ENCODE measurements around the gene ATP5ME.
A peak's percentile ranks its signal among the peaks of the same experiment; 100 is the strongest.
"Not testable (repeated sequence)": the region's sequence is repeated elsewhere in the genome, so short reads cannot be mapped to it uniquely, and the experiment has no call there.

ATP5ME gene, protein sequence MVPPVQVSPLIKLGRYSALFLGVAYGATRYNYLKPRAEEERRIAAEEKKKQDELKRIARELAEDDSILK

GRCh38 chr4:674172-675035, at the start of gene ATP5ME, which contains the start of gene MYL5:
Gene ATP5ME (minus strand): TSS chr4:674276. CDS start chr4:674247, 29 bp downstream.
Gene MYL5 (plus strand): TSS chr4:674542. CDS start chr4:678027, 3,485 bp downstream.
- DNase-seq = peak; percentile 98

- DNase-seq = no peak
These were observed 48.8 kb upstream of the ATP5ME start for GRCh38 chr4:722851-723360.

- no peak for DNase-seq
These were observed 48.2 kb upstream of the ATP5ME start for GRCh38 chr4:722169-722725.

DNA sequence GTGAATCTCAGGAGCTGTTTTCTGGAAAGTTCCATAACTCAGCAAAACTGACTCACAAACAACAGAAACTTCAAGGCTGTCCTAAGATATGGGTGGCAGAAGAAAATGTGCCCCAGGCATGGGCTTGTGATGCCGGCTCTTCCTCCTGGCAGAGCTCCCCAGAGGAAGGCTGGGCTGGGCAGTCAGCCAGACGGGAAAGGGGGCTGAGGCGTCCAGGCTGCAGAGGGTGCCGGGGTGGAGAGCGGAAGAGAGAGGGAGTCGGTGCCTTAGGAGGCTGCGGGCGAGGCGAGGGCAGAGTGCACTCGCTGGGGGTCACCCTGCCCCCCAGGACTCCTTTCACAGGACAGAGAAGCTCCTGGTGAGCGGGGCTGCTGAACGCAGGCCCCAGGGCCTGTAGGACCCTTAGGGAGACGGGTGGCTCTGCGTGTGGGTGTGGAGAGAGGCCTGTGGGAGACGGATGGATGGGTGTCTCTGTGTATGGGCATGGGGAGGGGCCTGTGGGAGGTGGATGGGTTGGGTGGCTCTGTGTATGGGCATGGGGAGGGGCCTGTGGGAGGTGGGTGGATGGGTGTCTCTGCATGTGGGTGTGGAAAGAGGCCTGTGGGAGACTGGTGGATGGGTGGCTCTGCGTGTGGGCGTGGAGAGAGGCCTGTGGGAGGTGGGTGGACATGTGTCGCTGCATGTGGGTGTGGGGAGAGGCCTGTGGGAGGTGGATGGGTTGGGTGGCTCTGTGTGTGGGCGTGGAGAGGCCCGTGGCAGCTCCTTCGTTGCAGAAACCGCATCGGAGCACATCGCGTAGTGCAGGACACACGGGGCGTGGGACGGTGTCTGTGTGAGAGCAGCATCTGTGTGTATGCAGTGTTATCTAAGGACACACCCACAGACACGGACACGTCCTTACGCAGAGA, 47.4 kb upstream of the ATP5ME start:
- no peak for DNase-seq

DNA sequence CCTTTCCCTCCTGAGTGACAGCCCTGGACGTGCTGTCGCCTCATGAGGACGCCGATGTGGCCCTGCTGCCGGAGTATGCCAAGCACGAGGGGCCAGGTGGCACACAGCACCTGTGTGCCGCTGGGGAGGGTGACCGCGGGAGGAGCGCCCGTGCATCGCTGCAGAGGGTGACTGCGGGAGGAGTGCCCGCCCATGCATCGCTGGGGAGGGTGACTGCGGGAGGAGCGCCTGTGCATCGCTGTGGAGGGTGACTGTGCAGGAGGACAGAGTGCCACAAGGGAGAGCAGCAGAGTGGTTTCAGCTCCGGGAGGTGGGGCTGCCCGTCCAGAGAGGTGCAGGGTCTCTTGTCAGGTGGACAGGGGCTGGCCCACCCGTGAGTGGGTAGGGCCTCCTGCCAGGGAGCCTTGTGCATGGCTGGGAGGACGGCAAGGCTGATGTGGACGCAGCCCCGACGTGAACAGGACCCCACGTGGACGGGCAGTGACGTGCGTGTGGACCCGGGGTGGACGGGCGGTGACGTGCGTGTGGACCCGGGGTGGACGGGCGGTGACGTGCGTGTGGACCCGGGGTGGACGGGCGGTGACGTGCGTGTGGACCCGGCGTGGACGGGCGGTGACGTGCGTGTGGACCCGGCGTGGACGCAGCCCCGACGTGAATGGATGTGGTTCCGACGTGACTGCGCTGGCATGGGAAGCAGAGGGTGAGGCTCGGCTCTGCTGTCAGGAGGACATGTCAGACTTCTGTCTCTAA, 46.2 kb upstream of the ATP5ME start:
- DNase-seq = no peak

DNA sequence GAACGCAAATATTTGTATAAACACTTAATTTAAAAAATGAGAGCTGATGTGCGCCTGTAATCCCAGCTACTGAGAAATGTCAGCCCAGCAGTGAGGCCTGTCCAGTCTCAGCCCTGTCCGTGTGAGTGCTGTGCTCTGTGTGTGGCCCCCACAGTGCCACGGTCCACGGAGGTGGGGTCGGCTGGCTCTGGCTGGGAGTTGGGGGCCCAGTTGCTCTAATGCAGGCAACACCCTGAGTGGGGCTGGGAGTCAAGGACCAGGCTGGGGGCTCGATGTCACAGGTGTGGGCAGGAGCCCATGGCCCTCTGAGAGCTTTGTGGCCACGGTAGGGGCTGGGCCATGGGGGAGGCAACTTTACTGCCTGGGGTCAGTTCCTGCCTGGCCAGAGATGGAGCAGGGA, 44.4 kb upstream of the ATP5ME start:
- no peak for DNase-seq

- DNase-seq = no peak
These were observed 43.7 kb upstream of the ATP5ME start for GRCh38 chr4:717601-718320.

GRCh38 chr4:714087-714486, 40.0 kb upstream of the ATP5ME start:
- DNase-seq = no peak

- no peak for DNase-seq
These were observed 39.0 kb upstream of the ATP5ME start for GRCh38 chr4:712916-713632.

DNA sequence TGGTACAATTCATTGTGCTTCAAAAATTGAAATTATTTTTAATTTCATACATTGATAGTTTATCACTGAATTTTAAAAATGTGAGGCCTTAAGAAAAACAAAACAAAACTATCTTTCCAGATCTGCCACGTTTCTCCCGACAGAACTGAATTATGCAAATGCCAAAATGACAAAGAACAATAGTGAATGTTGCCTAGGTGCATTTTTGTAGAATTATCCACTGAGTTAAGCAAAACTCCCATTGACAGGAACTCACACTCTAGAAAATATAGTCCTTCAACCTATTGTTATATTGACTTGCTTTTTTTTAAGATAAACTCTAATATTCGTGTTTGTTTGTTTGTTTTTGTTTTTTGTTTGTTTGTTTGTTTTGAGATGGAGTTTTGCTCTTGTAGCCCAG, 38.0 kb upstream of the ATP5ME start:
- DNase-seq = no peak

- no peak for DNase-seq
These were observed 36.8 kb upstream of the ATP5ME start for GRCh38 chr4:710916-711315.

DNA sequence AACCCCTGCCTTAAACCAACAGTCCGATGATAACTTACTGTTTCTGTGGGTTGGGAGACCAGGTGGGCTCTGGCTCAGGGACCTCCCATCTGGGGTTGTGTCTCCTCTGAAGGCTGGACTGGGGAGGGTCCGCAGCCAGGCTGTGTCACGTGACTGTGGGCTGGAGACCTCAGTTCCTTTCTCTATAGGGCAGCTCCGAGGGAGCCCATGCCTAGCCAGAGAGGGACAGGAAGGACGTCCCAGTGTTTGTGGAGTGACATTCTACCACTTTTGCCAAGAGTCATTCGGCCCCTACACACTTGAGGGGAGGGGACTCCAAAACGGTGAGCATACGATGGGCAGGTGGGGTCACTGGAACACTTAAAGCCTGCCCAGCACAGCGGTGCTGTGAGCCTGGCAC, 36.0 kb upstream of the ATP5ME start:
- no peak for DNase-seq

GRCh38 chr4:709348-709747, 35.3 kb upstream of the ATP5ME start:
- no peak for DNase-seq

DNA sequence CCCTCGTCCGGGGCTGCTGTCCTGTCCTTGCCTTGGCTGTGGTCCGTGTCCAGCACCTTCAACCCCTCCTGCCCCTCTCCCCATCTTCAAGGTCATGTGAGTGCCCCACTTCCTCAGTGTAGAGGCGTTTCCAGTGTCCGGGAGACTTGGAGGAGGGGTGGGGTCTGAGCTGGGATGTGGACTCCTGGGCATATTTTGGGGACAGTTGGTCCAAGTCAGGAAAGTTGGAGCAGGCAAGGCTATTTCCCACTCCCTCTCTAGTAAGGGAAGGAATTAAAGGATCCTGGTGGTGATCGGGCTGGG, 34.5 kb upstream of the ATP5ME start:
- no peak for DNase-seq

GRCh38 chr4:707929-708630, 34.0 kb upstream of the ATP5ME start:
- no peak for DNase-seq

DNA sequence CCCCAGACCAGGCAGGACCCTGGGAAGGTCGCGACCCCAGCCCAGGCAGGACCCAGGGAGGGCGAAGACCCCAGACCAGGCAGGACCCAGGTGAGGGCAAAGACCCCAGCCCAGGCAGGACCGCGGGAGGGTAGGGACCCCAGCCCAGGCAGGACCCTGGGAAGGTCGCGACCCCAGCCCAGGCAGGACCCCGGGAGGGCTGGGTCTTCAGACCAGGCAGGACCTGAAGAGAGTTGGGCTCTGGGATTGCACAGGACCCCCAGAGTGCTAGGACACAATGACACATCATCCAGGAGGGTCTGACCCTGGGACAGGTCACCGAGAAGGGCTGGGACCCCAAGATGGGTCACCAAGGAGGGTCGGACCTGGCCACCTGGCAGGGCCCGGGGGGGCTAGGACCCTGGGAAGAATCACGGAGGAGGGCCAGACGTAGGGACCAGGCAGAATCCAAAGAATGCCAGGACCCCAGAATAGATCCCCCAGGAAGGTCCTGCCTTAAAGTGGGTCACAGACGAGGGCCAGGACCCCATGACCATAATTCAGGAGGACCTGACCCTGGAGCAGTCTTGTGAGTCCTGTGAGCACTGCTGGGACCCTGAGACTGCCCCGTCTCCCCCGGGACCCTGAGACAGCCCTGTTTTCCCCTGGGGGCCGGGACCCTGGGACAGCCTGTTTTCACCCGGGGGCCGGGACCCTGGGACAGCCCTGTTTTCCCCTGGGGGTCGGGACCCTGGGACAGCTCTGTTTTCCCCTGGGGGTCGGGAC, 32.9 kb upstream of the ATP5ME start:
- no peak for DNase-seq

DNA sequence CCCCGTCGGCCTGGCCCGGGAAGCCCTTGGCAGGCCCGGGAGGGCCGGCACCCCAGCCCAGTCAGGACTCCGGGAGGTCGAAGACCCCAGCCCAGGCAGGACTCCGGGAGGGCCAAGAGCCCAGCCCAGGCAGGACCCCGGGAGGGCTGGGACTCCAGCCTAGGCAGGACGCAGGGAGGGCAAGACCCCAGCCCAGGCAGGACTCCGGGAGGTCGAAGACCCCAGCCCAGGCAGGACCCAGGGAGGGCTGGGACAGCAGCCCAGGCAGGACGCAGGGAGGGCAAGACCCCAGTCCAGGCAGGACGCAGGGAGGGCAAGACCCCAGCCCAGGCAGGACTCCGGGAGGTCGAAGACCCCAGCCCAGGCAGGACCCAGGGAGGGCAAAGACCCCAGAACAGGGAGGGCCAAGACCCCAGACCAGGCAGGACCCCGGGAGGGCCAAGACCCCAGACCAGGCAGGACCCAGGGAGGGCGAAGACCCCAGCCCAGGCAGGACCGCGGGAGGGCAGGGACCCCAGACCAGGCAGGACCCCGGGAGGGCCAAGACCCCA, 32.1 kb upstream of the ATP5ME start:
- not testable (repeated sequence) for DNase-seq

DNA sequence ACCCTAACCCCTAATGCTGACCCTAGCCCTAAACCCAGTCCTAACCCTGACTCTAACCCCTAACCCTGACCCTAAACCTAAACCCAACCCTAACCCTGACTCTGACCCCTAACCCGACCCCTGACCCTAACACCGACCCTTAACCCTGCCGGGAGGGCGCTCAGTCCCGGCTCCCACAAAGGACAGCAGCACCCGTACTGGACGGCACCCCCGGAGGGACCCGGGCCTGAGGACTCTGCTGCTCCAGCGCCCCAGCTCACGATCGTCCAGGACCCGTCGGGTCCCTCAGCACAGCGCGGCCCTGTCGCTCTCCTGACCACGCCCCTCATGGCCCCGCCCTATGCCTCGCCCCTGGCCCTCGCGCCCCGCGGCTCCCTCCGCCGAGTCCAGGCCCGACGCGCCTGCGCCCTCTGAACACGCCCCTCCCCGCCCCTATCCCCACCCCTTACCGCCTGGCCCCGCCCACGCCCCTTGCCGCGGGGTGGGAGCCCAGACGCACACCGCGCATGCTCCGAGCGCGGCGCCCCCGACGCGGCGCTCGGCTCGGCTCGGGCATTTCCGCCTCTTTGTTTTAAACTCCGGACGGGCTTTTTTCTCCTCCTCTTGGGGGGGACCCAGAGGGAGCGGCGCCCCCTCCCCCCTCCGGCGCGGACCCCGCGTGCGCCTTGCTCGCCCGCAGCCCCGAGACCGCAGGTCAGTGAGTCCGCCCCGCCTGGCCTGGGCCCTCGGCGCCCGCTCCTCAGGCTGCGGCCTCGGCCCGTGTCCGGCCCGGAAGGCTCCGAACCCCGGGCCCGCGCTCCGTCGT, 31.4 kb upstream of the ATP5ME start, which contains the start of gene PCGF3:
Gene PCGF3, plus strand, starts transcription at position 555 of the 805 bp plus-strand sequence. CDS start 27,849 bp downstream, outside the sequence.
- DNase-seq = peak; percentile 100

Measured in suppressor macrophage treated with lipopolysaccharide for 4 hours (primary cell).